Endothelial cell of umbilical vein (primary cell): ENCODE results near the gene GBF1. TPM values are rescaled to one million over a fixed set of nuclear protein-coding genes. Genes with fewer than 3 reads are reported as not detected.

Experiments used
- BruUV-seq: library from RNA; stranded (reverse); fragments of 400-500 nt; replicated peaks from 2 replicates; lab custom pipeline; 2021; lab: Mats Ljungman, UMichigan
- CTCF ChIA-PET: fragments of 300-600, 350-600 bp; sonication (Branson Sonifier 250); formaldehyde crosslinking; loops from one replicate; lab custom pipeline; 2021; ENCODE audit warnings: antibody characterized with exemption, inconsistent platforms; lab: Charles Lee
- POLR2A ChIA-PET: fragments of 300-600, 350-600 bp; sonication (Branson Sonifier 250); formaldehyde crosslinking; loops from one replicate; lab custom pipeline; 2021; ENCODE audit warnings: antibody characterized with exemption, inconsistent platforms; lab: Charles Lee
- DNase-seq: peaks from one replicate; pipeline ENCODE4 v3.0.0-alpha.2; 2011; ENCODE audit warnings: low read depth, low spot score
- FAIRE-seq: peaks from 2 replicates; lab custom pipeline; 2011; peaks lifted over from hg19 to GRCh38; lab: Jason Lieb, UNC
- H2AFZ ChIP-seq: 2 replicates; pipeline ENCODE4 v1.6.0; 2012; ENCODE audit warnings: low read depth, low read length, control low read depth, inconsistent platforms
- H3K27ac ChIP-seq: 2 replicates; pipeline ENCODE4 v1.5.1; 2011; ENCODE audit warnings: low read depth, mild to moderate bottlenecking, control low read depth, low read length, moderate library complexity; ENCODE audit not compliant: insufficient read depth
- H3K27me3 ChIP-seq, 2 experiments: 2 replicates each; pipeline versions ENCODE4 v1.6.0 to v1.6.1; 2011; ENCODE audit warnings: low read length in 2 of 2, mixed read lengths in 1 of 2; ENCODE audit not compliant: control insufficient read depth in 2 of 2, insufficient read depth in 2 of 2
- H3K36me3 ChIP-seq, 2 experiments: 2 replicates in 1 of 2; 3 replicates in 1 of 2; pipeline ENCODE4 v1.5.1; 2011; ENCODE audit warnings: low read length in 2 of 2, mild to moderate bottlenecking in 1 of 2, moderate library complexity in 1 of 2; ENCODE audit not compliant: control insufficient read depth in 2 of 2, insufficient read depth in 2 of 2; ENCODE audit errors: extremely low read depth in 1 of 2
- H3K4me1 ChIP-seq: 3 replicates; pipeline ENCODE4 v1.5.1; 2011; ENCODE audit warnings: mild to moderate bottlenecking, low read length; ENCODE audit not compliant: control insufficient read depth, insufficient read depth; ENCODE audit errors: extremely low read depth
- H3K4me2 ChIP-seq: 2 replicates; pipeline ENCODE4 v1.6.1; 2011; ENCODE audit warnings: low read length, control low read depth, mixed read lengths; ENCODE audit not compliant: insufficient read depth
- H3K4me3 ChIP-seq, 3 experiments: fragments of 200-600 bp in 1 of 3; sonication (generic), shearing (Covaris generic) in 1 of 3; replicated peaks in 1 of 3; 2 replicates each; pipeline ENCODE4 v1.5.1; 2011 to 2016; ENCODE audit warnings: control low read depth in 3 of 3, low read length in 3 of 3, mild to moderate bottlenecking in 2 of 3, inconsistent platforms in 1 of 3, low read depth in 1 of 3, moderate library complexity in 1 of 3; ENCODE audit not compliant: insufficient read depth in 1 of 3
- H3K79me2 ChIP-seq: 2 replicates; pipeline ENCODE4 v1.6.0; 2012; ENCODE audit warnings: low read length, inconsistent platforms; ENCODE audit not compliant: control insufficient read depth, insufficient read depth
- H3K9ac ChIP-seq: replicated peaks from 2 replicates; pipeline ENCODE3; 2011; ENCODE audit warnings: low read length, control low read depth; ENCODE audit not compliant: insufficient read depth; ENCODE audit errors: extremely low read depth
- H3K9me1 ChIP-seq: replicated peaks from 3 replicates; pipeline ENCODE4 v1.6.0; 2011; ENCODE audit warnings: mild to moderate bottlenecking, low read length; ENCODE audit not compliant: control insufficient read depth, insufficient read depth; ENCODE audit errors: extremely low read depth
- H3K9me3 ChIP-seq: replicated peaks from 2 replicates; pipeline ENCODE4 v1.5.1; 2012; ENCODE audit warnings: low read length, inconsistent platforms; ENCODE audit not compliant: control insufficient read depth, insufficient read depth
- H4K20me1 ChIP-seq: replicated peaks from 2 replicates; pipeline ENCODE3; 2011; ENCODE audit warnings: mild to moderate bottlenecking, low read length; ENCODE audit not compliant: control insufficient read depth, insufficient read depth; ENCODE audit errors: extremely low read depth
- EZH2 ChIP-seq: IDR thresholded peaks from 2 replicates; pipeline ENCODE4 v1.6.1; 2012; ENCODE audit warnings: borderline replicate concordance, low read depth, mild to moderate bottlenecking, moderate library complexity, low read length, inconsistent platforms; ENCODE audit not compliant: severe bottlenecking
- FOS ChIP-seq: IDR thresholded peaks from 2 replicates; pipeline ENCODE4 v1.6.1; 2011; ENCODE audit warnings: mild to moderate bottlenecking, low read length, moderate library complexity, borderline replicate concordance; ENCODE audit not compliant: insufficient read depth
- GATA2 ChIP-seq: IDR thresholded peaks from 2 replicates; pipeline ENCODE4 v1.7.0; 2011; ENCODE audit warnings: low read depth, mild to moderate bottlenecking, moderate library complexity, mixed read lengths, low read length; ENCODE audit not compliant: insufficient read length, insufficient read depth
- JUN ChIP-seq: IDR thresholded peaks from 2 replicates; pipeline ENCODE4 v1.6.1; 2011; ENCODE audit warnings: borderline replicate concordance, low read depth; ENCODE audit not compliant: insufficient read length, insufficient read depth
- MYC ChIP-seq: IDR thresholded peaks from one replicate; pipeline ENCODE4 v1.6.1; 2011; ENCODE audit warnings: mild to moderate bottlenecking, low read depth, low read length
- POLR2A ChIP-seq: IDR thresholded peaks from 2 replicates; pipeline ENCODE4 v1.6.1; 2012; ENCODE audit warnings: low read depth, mild to moderate bottlenecking, control low read depth, low read length
- POLR2AphosphoS5 ChIP-seq: IDR thresholded peaks from 2 replicates; pipeline ENCODE4 v1.6.1; 2012; ENCODE audit warnings: low read depth, mild to moderate bottlenecking, control low read depth, low read length, moderate library complexity; ENCODE audit not compliant: insufficient read depth
- dilution Hi-C: fragments of 300-500 bp; cut with MboI; formaldehyde crosslinking; loops from one replicate; pipeline ENCODE4 v1.15.0; 2019; ENCODE audit warnings: low sequenced_read_pairs; ENCODE audit not compliant: extremely low pct_ligation_motif_present
- intact Hi-C: fragments of 100-400 bp; cut with micrococcal nuclease; formaldehyde crosslinking; loops from one replicate; pipeline ENCODE4 v1.10.0; 2022
- polyA plus RNA-seq, 4 experiments: library from polyadenylated mRNA; depleted of rRNA in 3 of 4; stranded (reverse) in 3 of 4; unstranded in 1 of 4; fragments of >200 nt; gene quantifications; 2 replicates each; pipeline versions ENCODE4 v1.2.1 to v1.2.3, GENCODE V29; 2011 to 2012; ENCODE audit warnings: missing spikeins in 1 of 4
- total RNA-seq: library from RNA; stranded (reverse); gene quantifications from 2 replicates; pipeline ENCODE4 v1.2.3, GENCODE V29; 2021
- TF ChIP-seq, protein P1 (sequence below), 2 donors: IDR thresholded peaks; 1 replicate in 1 of 2; 2 replicates in 1 of 2; pipeline ENCODE4 v1.5.1; 2011; ENCODE audit warnings: low read length in 2 of 2, mild to moderate bottlenecking in 2 of 2, moderate library complexity in 2 of 2, control low read depth in 1 of 2, inconsistent platforms in 1 of 2, low read depth in 1 of 2; ENCODE audit not compliant: insufficient read depth in 1 of 2; ENCODE audit errors: extremely low read depth in 1 of 2
- TF ChIP-seq, protein P2 (sequence below): IDR thresholded peaks from 2 replicates; pipeline ENCODE4 v1.6.1; 2011; ENCODE audit not compliant: insufficient read depth, insufficient read length

Gene GBF1
- total and polyA plus RNA-seq, 2 donors (not counting 3 experiments of a cell fraction or from before 2014, with no cell fraction given), result 26.0 to 49.7 TPM

DNA sequence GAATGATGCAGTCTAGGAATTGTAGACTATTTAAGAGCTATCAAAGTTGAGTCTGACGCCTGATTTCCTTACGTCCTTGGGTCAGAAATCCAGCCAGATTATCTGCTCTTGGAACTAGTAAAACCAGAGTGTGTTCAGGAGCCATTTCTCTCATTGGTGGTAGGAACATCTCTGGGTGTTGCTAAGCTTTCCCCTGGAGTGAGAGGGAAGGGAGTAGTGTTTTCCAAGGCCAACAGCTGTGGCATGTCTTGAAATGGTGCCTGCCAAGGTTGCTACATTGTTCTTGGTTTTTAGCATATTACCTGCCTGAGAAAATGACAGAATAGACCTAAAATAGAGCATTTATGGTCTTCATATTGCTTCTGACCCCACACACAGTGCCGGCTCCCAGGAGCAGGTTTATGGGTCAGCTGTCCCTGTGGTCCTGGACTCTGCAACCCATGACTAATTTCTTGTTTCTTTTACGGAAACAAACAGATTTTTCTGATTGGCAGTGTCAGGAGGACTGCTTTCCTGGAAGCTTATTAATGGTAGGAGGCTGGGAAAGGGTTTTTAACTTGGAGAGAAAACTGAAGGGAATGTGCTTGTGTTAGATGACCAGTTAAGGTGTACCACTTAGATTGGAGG lies 17.5 kb downstream of the GBF1 start:
- Histone ChIP-seq H3K9ac (no peak overlapping the region), H3K79me2 (peaks cover 42% of the 10 kb centered on the region), H3K27ac (no peak overlapping the region), H3K36me3 (peaks cover 4 to 8% of the 10 kb centered on the region in 2 experiments), H3K4me2 (no peak overlapping the region), H3K4me3 (no peak overlapping the region), H3K4me1 (peaks cover 7% of the 10 kb centered on the region), H3K9me1 (no peaks in the 10 kb centered on the region), H4K20me1 (peaks cover 9% of the 10 kb centered on the region), H3K27me3 (no peaks in the 10 kb centered on the region), H3K9me3 (no peaks in the 10 kb centered on the region), H2AFZ (no peak overlapping the region)
- DNase-seq (no peak), FAIRE-seq (no peak)
- ChIA-PET POLR2A (no interaction called here), CTCF (interaction anchor here (0.9 to 1.9 kb wide), 6 partner anchors 15 to 93 kb away, joined by 3 to 9 read pairs (median 5); no protein-coding TSS in a partner anchor)
- dilution Hi-C loops (no loop called here), intact Hi-C loops (no loop called here)
- TF ChIP-seq FOS (no peak), GATA2 (no peak), MYC (no peak), JUN (no peak), EZH2 (no peak), POLR2AphosphoS5 (no peak), POLR2A (no peak)
- TF ChIP-seq, protein P1, sequence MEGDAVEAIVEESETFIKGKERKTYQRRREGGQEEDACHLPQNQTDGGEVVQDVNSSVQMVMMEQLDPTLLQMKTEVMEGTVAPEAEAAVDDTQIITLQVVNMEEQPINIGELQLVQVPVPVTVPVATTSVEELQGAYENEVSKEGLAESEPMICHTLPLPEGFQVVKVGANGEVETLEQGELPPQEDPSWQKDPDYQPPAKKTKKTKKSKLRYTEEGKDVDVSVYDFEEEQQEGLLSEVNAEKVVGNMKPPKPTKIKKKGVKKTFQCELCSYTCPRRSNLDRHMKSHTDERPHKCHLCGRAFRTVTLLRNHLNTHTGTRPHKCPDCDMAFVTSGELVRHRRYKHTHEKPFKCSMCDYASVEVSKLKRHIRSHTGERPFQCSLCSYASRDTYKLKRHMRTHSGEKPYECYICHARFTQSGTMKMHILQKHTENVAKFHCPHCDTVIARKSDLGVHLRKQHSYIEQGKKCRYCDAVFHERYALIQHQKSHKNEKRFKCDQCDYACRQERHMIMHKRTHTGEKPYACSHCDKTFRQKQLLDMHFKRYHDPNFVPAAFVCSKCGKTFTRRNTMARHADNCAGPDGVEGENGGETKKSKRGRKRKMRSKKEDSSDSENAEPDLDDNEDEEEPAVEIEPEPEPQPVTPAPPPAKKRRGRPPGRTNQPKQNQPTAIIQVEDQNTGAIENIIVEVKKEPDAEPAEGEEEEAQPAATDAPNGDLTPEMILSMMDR (IDR thresholded peaks at IDR 0.05; ENCODE audit: extremely low read depth in 1 of 2, insufficient read depth in 1 of 2, low read depth in 1 of 2, low read length in 2 of 2), result no peak
- TF ChIP-seq, protein P2, sequence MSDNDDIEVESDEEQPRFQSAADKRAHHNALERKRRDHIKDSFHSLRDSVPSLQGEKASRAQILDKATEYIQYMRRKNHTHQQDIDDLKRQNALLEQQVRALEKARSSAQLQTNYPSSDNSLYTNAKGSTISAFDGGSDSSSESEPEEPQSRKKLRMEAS, result no peak
- no TSS peak for BruUV-seq
